HepG2 (cell line): ENCODE data around the gene ILKAP. TPM values are rescaled to one million over a fixed set of nuclear protein-coding genes. Genes with fewer than 3 reads are reported as not detected.

Source experiments
- ATAC-seq: fragments of 200-7000 bp; cut with Tn5 transposase; 3 replicates; pipeline ENCODE4 v1.9.1; 2020; ENCODE audit warnings: mild to moderate bottlenecking, moderate library complexity
- BruUV-seq: library from RNA; stranded (reverse); fragments of 400-500 nt; replicated peaks from 2 replicates; lab custom pipeline; 2021; lab: Mats Ljungman, UMichigan
- CTCF ChIA-PET: fragments of 300-600 bp; formaldehyde crosslinking; extraction: SDS; loops from one replicate; lab custom pipeline; 2021; ENCODE audit warnings: low total read pairs, inconsistent platforms, low intra/inter-chr PET ratio; lab: Yijun Ruan, JAX
- POLR2A ChIA-PET: fragments of 350-600 bp; sonication (Branson Sonifier 250); formaldehyde crosslinking; loops from one replicate; lab custom pipeline; 2020; ENCODE audit warnings: antibody characterized with exemption, inconsistent platforms; lab: Yijun Ruan, JAX
- DNase-seq: peaks from one replicate; pipeline ENCODE4 v3.0.0-alpha.2; 2015; ENCODE audit warnings: low spot score
- FAIRE-seq: peaks from 3 replicates; lab custom pipeline; 2011; peaks lifted over from hg19 to GRCh38; lab: Jason Lieb, UNC
- H2AFZ ChIP-seq: one replicate; pipeline ENCODE4 v1.6.1; 2011; ENCODE audit warnings: low read length, inconsistent platforms
- H3K27ac ChIP-seq: fragments of 300-600 bp; 3 replicates; pipeline ENCODE4 v1.8.0; 2011; ENCODE audit warnings: mixed run types, mild to moderate bottlenecking, mixed read lengths, low read length, inconsistent platforms; ENCODE audit not compliant: insufficient read depth; ENCODE audit errors: extremely low read length
- H3K27me3 ChIP-seq, 2 experiments: fragments of 200-600 bp in 1 of 2; 2 replicates in 1 of 2; 3 replicates in 1 of 2; pipeline versions ENCODE4 v1.6.0 to v1.8.0; 2011; ENCODE audit warnings: low read length in 2 of 2, mild to moderate bottlenecking in 2 of 2, moderate library complexity in 2 of 2, inconsistent platforms in 1 of 2; ENCODE audit not compliant: insufficient read depth in 2 of 2, control insufficient read depth in 1 of 2
- H3K36me3 ChIP-seq, 2 experiments: fragments of 200-600 bp in 1 of 2; replicated peaks in 1 of 2; 2 replicates in 1 of 2; 3 replicates in 1 of 2; pipeline versions ENCODE4 v1.5.1 to v1.8.0; 2011; ENCODE audit warnings: low read length in 2 of 2, inconsistent platforms in 1 of 2; ENCODE audit not compliant: insufficient read depth in 2 of 2, control insufficient read depth in 1 of 2
- H3K4me1 ChIP-seq: 2 replicates; pipeline ENCODE4 v1.5.1; 2012; ENCODE audit warnings: low read length, inconsistent platforms; ENCODE audit not compliant: insufficient read depth
- H3K4me2 ChIP-seq: 2 replicates; pipeline ENCODE4 v1.6.0; 2011; ENCODE audit warnings: low read depth, low read length, inconsistent platforms
- H3K4me3 ChIP-seq, 3 experiments: fragments of 200-600 bp in 1 of 3; sonication (generic), shearing (Covaris generic) in 1 of 3; replicated peaks in 1 of 3; 2 replicates each; pipeline ENCODE4 v1.5.1; 2011 to 2016; ENCODE audit warnings: low read length in 3 of 3, inconsistent platforms in 2 of 3, low read depth in 2 of 3, mild to moderate bottlenecking in 2 of 3, control low read depth in 1 of 3, mixed read lengths in 1 of 3; ENCODE audit not compliant: insufficient read depth in 1 of 3
- H3K79me2 ChIP-seq: one replicate; pipeline ENCODE4 v1.6.1; 2011; ENCODE audit warnings: low read length, inconsistent platforms; ENCODE audit not compliant: insufficient read depth
- H3K9ac ChIP-seq: 2 replicates; pipeline ENCODE4 v1.6.0; 2011; ENCODE audit warnings: mild to moderate bottlenecking, low read depth, low read length, inconsistent platforms; ENCODE audit not compliant: insufficient read depth
- H3K9me3 ChIP-seq: 2 replicates; pipeline ENCODE4 v1.5.1; 2012; ENCODE audit warnings: mild to moderate bottlenecking, low read length
- H4K20me1 ChIP-seq: 2 replicates; pipeline ENCODE4 v1.6.0; 2011; ENCODE audit warnings: inconsistent platforms, mild to moderate bottlenecking, low read length, moderate library complexity; ENCODE audit not compliant: insufficient read depth
- BORCS8-MEF2B ChIP-seq: sonication (generic); formaldehyde crosslinking; IDR thresholded peaks from 2 replicates; pipeline ENCODE4 v1.8.0; 2022; ENCODE audit warnings: mild to moderate bottlenecking, missing genetic modification reagents
- ERF ChIP-seq: IDR thresholded peaks from 2 replicates; pipeline ENCODE4 v1.6.1; 2018; ENCODE audit warnings: missing biosample characterization, missing genetic modification reagents
- HNRNPUL1 ChIP-seq: fragments of 200-400 bp; formaldehyde crosslinking; IDR thresholded peaks from 2 replicates; pipeline ENCODE4 v1.6.1; 2017; ENCODE audit warnings: low read depth, mild to moderate bottlenecking, low read length, moderate library complexity
- KAT2B ChIP-seq: fragments of 150-350 bp; IDR thresholded peaks from 2 replicates; pipeline ENCODE4 v1.6.1; 2014; ENCODE audit warnings: low read depth, low read length, borderline replicate concordance
- MEIS2 ChIP-seq: sonication (generic); formaldehyde crosslinking; IDR thresholded peaks from 2 replicates; pipeline ENCODE4 v1.9.0; 2021; ENCODE audit warnings: mild to moderate bottlenecking, missing genetic modification reagents
- NFE2 ChIP-seq: sonication (generic); formaldehyde crosslinking; IDR thresholded peaks from 2 replicates; pipeline ENCODE4 v1.4.0; 2020; ENCODE audit warnings: missing genetic modification reagents
- PHF8 ChIP-seq: sonication (generic); formaldehyde crosslinking; IDR thresholded peaks from 2 replicates; pipeline ENCODE4 v1.5.0; 2020; ENCODE audit warnings: missing genetic modification reagents
- ZNF160 ChIP-seq: sonication (generic); formaldehyde crosslinking; IDR thresholded peaks from 2 replicates; pipeline ENCODE4 v1.8.0; 2022; ENCODE audit warnings: mild to moderate bottlenecking, inconsistent platforms, missing genetic modification reagents
- ZNF768 ChIP-seq: sonication (generic); formaldehyde crosslinking; IDR thresholded peaks from 2 replicates; pipeline ENCODE4 v1.4.0; 2020; ENCODE audit warnings: missing genetic modification reagents
- WGBS: methylation state at CpG from one replicate; pipeline ENCODE4 v1.1.6; 2017; ENCODE audit warnings: low lambda C conversion rate; 5-methylcytosine and 5-hydroxymethylcytosine counted together
- in situ Hi-C: cut with HindIII; loops from 2 replicates; pipeline ENCODE4 v1.10.0; 2017; ENCODE audit warnings: low pct_unique_long_range_greater_than_20kb; ENCODE audit not compliant: extremely low pct_ligation_motif_present
- intact Hi-C: fragments of 100-400 bp; cut with micrococcal nuclease; formaldehyde crosslinking; loops from one replicate; pipeline ENCODE4 v1.10.0; 2022; ENCODE audit not compliant: unreplicated experiment
- polyA plus RNA-seq, 8 experiments: library from polyadenylated mRNA; depleted of rRNA in 3 of 8; stranded (reverse) in 7 of 8; unstranded in 1 of 8; fragments of >200 nt; fragmentation: Illumina TruSeq in 4 of 8; extraction: Trizol in 4 of 8; gene quantifications; 2 replicates each; pipeline versions ENCODE4 v1.2.1 to v1.2.3, GENCODE V29; 2011 to 2016; ENCODE audit warnings: low read depth in 4 of 8, missing spikeins in 1 of 8, mixed read lengths in 1 of 8; ENCODE audit not compliant: insufficient read depth in 1 of 8
- total RNA-seq, 5 experiments: library from RNA; depleted of rRNA; stranded (reverse); fragments of >200 nt; fragmentation: Illumina TruSeq; extraction: Trizol; gene quantifications; 2 replicates each; pipeline ENCODE4 v1.2.3, GENCODE V29; 2016; ENCODE audit warnings: low read depth in 1 of 5
- TF ChIP-seq, protein P1 (sequence below): sonication (generic); formaldehyde crosslinking; IDR thresholded peaks from 2 replicates; pipeline ENCODE4 v1.4.0; 2020; ENCODE audit warnings: missing genetic modification reagents, mild to moderate bottlenecking, borderline replicate concordance

The ILKAP gene
- total and polyA plus RNA-seq, 2 of the 13 experiments (the other 11 are each of a cell fraction or from before 2014, with no cell fraction given) = 29.6 to 33.1 TPM

DNA sequence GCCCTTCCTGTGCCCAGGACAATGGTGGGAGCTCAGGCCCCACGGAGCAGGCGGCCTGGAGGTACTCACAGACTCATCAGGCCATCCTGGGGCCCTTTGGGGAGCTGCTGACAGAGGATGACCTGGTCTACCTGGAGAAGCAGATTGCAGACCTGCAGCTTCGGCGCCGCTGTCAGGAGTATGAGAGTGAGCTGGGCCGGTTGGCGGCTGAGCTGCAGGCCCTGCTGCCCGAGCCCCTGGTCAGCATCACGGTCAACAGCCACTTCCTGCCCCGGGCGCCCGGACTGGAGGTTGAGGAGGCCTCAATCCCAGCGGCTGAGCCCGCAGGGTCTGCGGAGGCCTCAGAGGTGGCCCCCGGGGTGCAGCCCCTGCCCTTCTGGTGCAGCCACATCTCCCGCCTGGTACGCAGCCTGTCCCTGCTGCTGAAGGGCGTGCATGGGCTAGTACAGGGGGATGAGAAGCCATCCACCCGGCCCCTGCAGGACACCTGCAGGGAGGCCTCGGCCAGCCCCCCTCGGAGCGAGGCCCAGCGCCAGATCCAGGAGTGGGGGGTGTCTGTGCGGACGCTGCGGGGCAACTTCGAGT is 73.3 kb downstream of the ILKAP start:
- in situ Hi-C loops (no loop called here), intact Hi-C loops (no loop called here)
- peaks cover 9% of the 10 kb centered on the region for H3K4me1 ChIP-seq
- DNase-seq (no peak), ATAC-seq (no peak), FAIRE-seq (no peak)
- 72% methylated on average over 9 of the region's 28 CpGs for WGBS
- no peaks in the 10 kb centered on the region for H3K9me3 ChIP-seq
- no peaks in the 10 kb centered on the region for H3K36me3 ChIP-seq
- H4K20me1 ChIP-seq = no peaks in the 10 kb centered on the region
- BruUV-seq = no TSS peak
- CTCF ChIA-PET = no interaction called here
- H3K27ac ChIP-seq = no peak overlapping the region
- no peak overlapping the region for H2AFZ ChIP-seq
- H3K9ac ChIP-seq = no peak overlapping the region
- POLR2A ChIA-PET = no interaction called here
- TF ChIP-seq MEIS2 (CRISPR knock-in tag) (no peak), KAT2B (no peak), NFE2 (CRISPR knock-in tag) (no peak), ZNF160 (CRISPR knock-in tag) (no peak), ZNF768 (no peak), HNRNPUL1 (no peak), ERF (CRISPR knock-in tag) (no peak), BORCS8-MEF2B (no peak), PHF8 (no peak)
- TF ChIP-seq, protein P1, sequence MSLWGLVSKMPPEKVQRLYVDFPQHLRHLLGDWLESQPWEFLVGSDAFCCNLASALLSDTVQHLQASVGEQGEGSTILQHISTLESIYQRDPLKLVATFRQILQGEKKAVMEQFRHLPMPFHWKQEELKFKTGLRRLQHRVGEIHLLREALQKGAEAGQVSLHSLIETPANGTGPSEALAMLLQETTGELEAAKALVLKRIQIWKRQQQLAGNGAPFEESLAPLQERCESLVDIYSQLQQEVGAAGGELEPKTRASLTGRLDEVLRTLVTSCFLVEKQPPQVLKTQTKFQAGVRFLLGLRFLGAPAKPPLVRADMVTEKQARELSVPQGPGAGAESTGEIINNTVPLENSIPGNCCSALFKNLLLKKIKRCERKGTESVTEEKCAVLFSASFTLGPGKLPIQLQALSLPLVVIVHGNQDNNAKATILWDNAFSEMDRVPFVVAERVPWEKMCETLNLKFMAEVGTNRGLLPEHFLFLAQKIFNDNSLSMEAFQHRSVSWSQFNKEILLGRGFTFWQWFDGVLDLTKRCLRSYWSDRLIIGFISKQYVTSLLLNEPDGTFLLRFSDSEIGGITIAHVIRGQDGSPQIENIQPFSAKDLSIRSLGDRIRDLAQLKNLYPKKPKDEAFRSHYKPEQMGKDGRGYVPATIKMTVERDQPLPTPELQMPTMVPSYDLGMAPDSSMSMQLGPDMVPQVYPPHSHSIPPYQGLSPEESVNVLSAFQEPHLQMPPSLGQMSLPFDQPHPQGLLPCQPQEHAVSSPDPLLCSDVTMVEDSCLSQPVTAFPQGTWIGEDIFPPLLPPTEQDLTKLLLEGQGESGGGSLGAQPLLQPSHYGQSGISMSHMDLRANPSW = no peak
- H3K4me2 ChIP-seq = no peak overlapping the region
- H3K27me3 ChIP-seq = peaks cover 1 to 12% of the 10 kb centered on the region in 2 experiments; a peak in 2 of 5 replicates
- H3K79me2 ChIP-seq = no peaks in the 10 kb centered on the region
- H3K4me3 ChIP-seq = no peak overlapping the region
